Measurements from ENCODE around the gene OSBPL10. TPM values are rescaled to one million over a fixed set of nuclear protein-coding genes. Genes with fewer than 3 reads are reported as not detected.

The OSBPL10 gene
- total and polyA plus RNA-seq, 2 donors (not counting 1 experiment from before 2014, with no cell fraction given), result 7.1 to 7.5 TPM

DNA sequence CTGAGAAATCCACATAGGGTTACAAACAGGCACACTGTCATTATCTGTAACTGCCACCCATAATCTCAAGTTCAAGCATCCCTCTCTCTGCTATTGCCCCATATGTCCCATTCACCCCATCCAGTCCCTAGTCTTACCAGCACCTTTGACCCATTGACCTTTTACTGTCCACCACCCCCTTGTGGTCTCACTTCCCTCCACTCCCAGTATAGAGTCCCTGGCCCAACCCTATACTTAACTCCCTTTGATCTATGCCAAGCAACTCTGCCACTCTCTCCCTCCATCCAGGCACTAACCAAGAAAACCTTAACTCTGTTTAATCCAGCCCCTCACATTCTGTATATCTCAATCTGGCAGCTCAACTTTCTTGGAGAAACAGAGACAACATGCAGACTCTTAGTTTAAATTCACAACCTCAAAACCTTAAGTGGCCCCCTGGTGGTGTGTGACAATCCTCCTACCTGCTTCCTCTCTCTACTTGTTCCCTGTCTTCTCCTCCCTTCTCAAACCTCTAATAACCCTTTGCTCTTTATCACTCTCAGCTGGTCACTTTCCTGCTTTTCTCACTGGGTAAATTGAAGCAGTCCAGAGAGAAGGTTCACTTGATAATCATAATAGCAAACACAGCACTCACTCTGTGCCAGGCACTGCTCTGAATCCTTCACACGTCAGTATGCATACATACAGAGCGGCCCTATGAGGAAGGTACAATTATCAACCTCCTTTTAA lies 285.6 kb downstream of the OSBPL10 start:
- H4K20me1 ChIP-seq (ENCODE audit: control insufficient read depth, extremely low read depth, insufficient read depth, low read length), result no peaks in the 10 kb centered on the region
- no peak overlapping the region for H2AFZ ChIP-seq (ENCODE audit: low read length)
- no peaks in the 10 kb centered on the region for H3K9me3 ChIP-seq (ENCODE audit: control insufficient read depth, insufficient read depth, low read depth, low read length)
- H3K36me3 ChIP-seq (ENCODE audit: control insufficient read depth, insufficient read depth, low read length), result no peaks in the 10 kb centered on the region
- H3K27me3 ChIP-seq (ENCODE audit: control insufficient read depth, insufficient read depth, low read length), result no peaks in the 10 kb centered on the region
- H3K79me2 ChIP-seq (ENCODE audit: control insufficient read depth, insufficient read depth, low read length), result no peaks in the 10 kb centered on the region
- H3K4me2 ChIP-seq (ENCODE audit: extremely low read depth, insufficient read depth, low read length), result no peak overlapping the region
- H3K4me3 ChIP-seq (replicated peaks in 1 of 4; ENCODE audit: control extremely low read depth in 1 of 4, insufficient read depth in 1 of 4, low read depth in 3 of 4, low read length in 4 of 4), result no peak overlapping the region
- TF ChIP-seq, protein P1, sequence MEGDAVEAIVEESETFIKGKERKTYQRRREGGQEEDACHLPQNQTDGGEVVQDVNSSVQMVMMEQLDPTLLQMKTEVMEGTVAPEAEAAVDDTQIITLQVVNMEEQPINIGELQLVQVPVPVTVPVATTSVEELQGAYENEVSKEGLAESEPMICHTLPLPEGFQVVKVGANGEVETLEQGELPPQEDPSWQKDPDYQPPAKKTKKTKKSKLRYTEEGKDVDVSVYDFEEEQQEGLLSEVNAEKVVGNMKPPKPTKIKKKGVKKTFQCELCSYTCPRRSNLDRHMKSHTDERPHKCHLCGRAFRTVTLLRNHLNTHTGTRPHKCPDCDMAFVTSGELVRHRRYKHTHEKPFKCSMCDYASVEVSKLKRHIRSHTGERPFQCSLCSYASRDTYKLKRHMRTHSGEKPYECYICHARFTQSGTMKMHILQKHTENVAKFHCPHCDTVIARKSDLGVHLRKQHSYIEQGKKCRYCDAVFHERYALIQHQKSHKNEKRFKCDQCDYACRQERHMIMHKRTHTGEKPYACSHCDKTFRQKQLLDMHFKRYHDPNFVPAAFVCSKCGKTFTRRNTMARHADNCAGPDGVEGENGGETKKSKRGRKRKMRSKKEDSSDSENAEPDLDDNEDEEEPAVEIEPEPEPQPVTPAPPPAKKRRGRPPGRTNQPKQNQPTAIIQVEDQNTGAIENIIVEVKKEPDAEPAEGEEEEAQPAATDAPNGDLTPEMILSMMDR (conservative IDR thresholded peaks at IDR 0.05 in 1 of 2, IDR thresholded peaks at IDR 0.05 in 1 of 2; ENCODE audit: low read depth in 1 of 2, low read length in 2 of 2), result peak in 1 of 2 donors; percentile 23
- no peak for TF ChIP-seq EZH2 (IDR thresholded peaks at IDR 0.05; ENCODE audit: low read length, missing control alignments)
- no peak for DNase-seq (ENCODE audit: low read depth in 2 of 2)
- no peak overlapping the region for H3K27ac ChIP-seq (ENCODE audit: insufficient read depth, low read length)
- no peaks in the 10 kb centered on the region for H3K4me1 ChIP-seq (ENCODE audit: control insufficient read depth, extremely low read depth, insufficient read depth, low read length)
- H3K9ac ChIP-seq (ENCODE audit: insufficient read depth, low read length), result no peak overlapping the region

GRCh38 chr3:31693346-31693745 lies 287.7 kb downstream of the OSBPL10 start:
- H3K27ac ChIP-seq (ENCODE audit: insufficient read depth, low read length), result no peak overlapping the region
- H4K20me1 ChIP-seq (ENCODE audit: control insufficient read depth, extremely low read depth, insufficient read depth, low read length), result no peaks in the 10 kb centered on the region
- no peaks in the 10 kb centered on the region for H3K79me2 ChIP-seq (ENCODE audit: control insufficient read depth, insufficient read depth, low read length)
- TF ChIP-seq EZH2 (IDR thresholded peaks at IDR 0.05; ENCODE audit: low read length, missing control alignments), result no peak
- TF ChIP-seq, protein P1 (conservative IDR thresholded peaks at IDR 0.05 in 1 of 2, IDR thresholded peaks at IDR 0.05 in 1 of 2; ENCODE audit: low read depth in 1 of 2, low read length in 2 of 2), result no peak
- no peak overlapping the region for H3K4me2 ChIP-seq (ENCODE audit: extremely low read depth, insufficient read depth, low read length)
- no peak overlapping the region for H3K4me3 ChIP-seq (replicated peaks in 1 of 4; ENCODE audit: control extremely low read depth in 1 of 4, insufficient read depth in 1 of 4, low read depth in 3 of 4, low read length in 4 of 4)
- H2AFZ ChIP-seq (ENCODE audit: low read length), result no peak overlapping the region
- no peaks in the 10 kb centered on the region for H3K36me3 ChIP-seq (ENCODE audit: control insufficient read depth, insufficient read depth, low read length)
- no peaks in the 10 kb centered on the region for H3K4me1 ChIP-seq (ENCODE audit: control insufficient read depth, extremely low read depth, insufficient read depth, low read length)
- DNase-seq (ENCODE audit: low read depth in 2 of 2), result no peak
- no peaks in the 10 kb centered on the region for H3K27me3 ChIP-seq (ENCODE audit: control insufficient read depth, insufficient read depth, low read length)
- H3K9me3 ChIP-seq (ENCODE audit: control insufficient read depth, insufficient read depth, low read depth, low read length), result no peaks in the 10 kb centered on the region
- H3K9ac ChIP-seq (ENCODE audit: insufficient read depth, low read length), result no peak overlapping the region

DNA sequence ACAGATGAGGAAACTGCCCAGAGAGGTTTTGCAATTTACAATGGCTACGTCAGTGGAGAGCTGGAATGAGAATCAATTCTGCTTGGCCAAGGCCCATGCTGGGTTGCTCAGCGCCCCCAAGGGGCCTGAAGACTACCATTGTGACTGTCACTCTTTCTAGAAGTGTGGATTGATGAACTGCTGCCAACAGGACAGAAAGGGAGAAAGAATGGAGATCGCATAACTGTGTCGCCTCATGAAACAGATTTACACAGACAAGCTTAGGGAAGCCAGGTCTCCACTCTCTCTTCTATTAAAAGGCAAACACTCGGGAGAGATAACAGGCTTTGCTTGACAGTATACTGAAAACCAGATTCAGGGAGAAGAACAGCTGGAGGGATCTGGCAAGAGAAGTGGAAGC lies 288.3 kb downstream of the OSBPL10 start:
- Histone ChIP-seq H3K4me2 (ENCODE audit: extremely low read depth, insufficient read depth, low read length) (no peak overlapping the region), H3K36me3 (ENCODE audit: control insufficient read depth, insufficient read depth, low read length) (no peaks in the 10 kb centered on the region), H3K9ac (ENCODE audit: insufficient read depth, low read length) (no peak overlapping the region), H4K20me1 (ENCODE audit: control insufficient read depth, extremely low read depth, insufficient read depth, low read length) (no peaks in the 10 kb centered on the region), H3K79me2 (ENCODE audit: control insufficient read depth, insufficient read depth, low read length) (no peaks in the 10 kb centered on the region), H3K27ac (ENCODE audit: insufficient read depth, low read length) (no peak overlapping the region), H3K4me3 (replicated peaks in 1 of 4; ENCODE audit: control extremely low read depth in 1 of 4, insufficient read depth in 1 of 4, low read depth in 3 of 4, low read length in 4 of 4) (no peak overlapping the region), H3K9me3 (ENCODE audit: control insufficient read depth, insufficient read depth, low read depth, low read length) (no peaks in the 10 kb centered on the region), H3K27me3 (ENCODE audit: control insufficient read depth, insufficient read depth, low read length) (no peaks in the 10 kb centered on the region), H2AFZ (ENCODE audit: low read length) (no peak overlapping the region), H3K4me1 (ENCODE audit: control insufficient read depth, extremely low read depth, insufficient read depth, low read length) (no peaks in the 10 kb centered on the region)
- DNase-seq (ENCODE audit: low read depth in 2 of 2), result no peak
- TF ChIP-seq, protein P1 (conservative IDR thresholded peaks at IDR 0.05 in 1 of 2, IDR thresholded peaks at IDR 0.05 in 1 of 2; ENCODE audit: low read depth in 1 of 2, low read length in 2 of 2), result no peak
- no peak for TF ChIP-seq EZH2 (IDR thresholded peaks at IDR 0.05; ENCODE audit: low read length, missing control alignments)

Measured in fibroblast of lung (primary cell).